ENCODE data around the gene RAB31. TPM values are rescaled to one million over a fixed set of nuclear protein-coding genes. Genes with fewer than 3 reads are reported as not detected.
A peak's percentile ranks its signal among the peaks of the same experiment; 100 is the strongest.

Gene RAB31
- total RNA-seq, 1 experiment from 2014 or later = 9.5 TPM

GRCh38 chr18:9827793-9828505, 119.8 kb downstream of the RAB31 start:
- Mint-ChIP-seq H3K4me3 (ENCODE audit: unreplicated experiment) (no peak overlapping the region), H3K27ac (ENCODE audit: unreplicated experiment) (peak overlapping the region; percentile 6), H3K36me3 (ENCODE audit: insufficient read depth, unreplicated experiment) (peaks cover 4% of the 10 kb centered on the region), H3K27me3 (ENCODE audit: insufficient read depth, unreplicated experiment) (no peaks in the 10 kb centered on the region), H3K4me1 (ENCODE audit: low read depth, unreplicated experiment) (peaks cover 18% of the 10 kb centered on the region), H3K9me3 (ENCODE audit: unreplicated experiment) (no peaks in the 10 kb centered on the region)
- Histone ChIP-seq H3K9me3 (no peaks in the 10 kb centered on the region), H3K4me3 (ENCODE audit: low read depth, low read length) (no peak overlapping the region), H3K4me1 (peaks cover 28% of the 10 kb centered on the region), H3K36me3 (ENCODE audit: control insufficient read depth, insufficient read depth, low read length) (no peaks in the 10 kb centered on the region), H3K27me3 (replicated peaks; ENCODE audit: control insufficient read depth, insufficient read depth, low read length) (no peaks in the 10 kb centered on the region)
- intact Hi-C loops (cut with micrococcal nuclease; ENCODE audit: unreplicated experiment) = loop anchor here (5.0 kb wide), 1 partner anchor 84 kb away; the partner anchor contains the start of gene VAPA
- ChIA-PET POLR2A (no interaction called here), CTCF (no interaction called here)
- no peak for DNase-seq
- no peak for TF ChIP-seq CTCF (IDR thresholded peaks at IDR 0.05; ENCODE audit: insufficient read depth in 1 of 2, low read depth in 1 of 2, low read length in 1 of 2, severe bottlenecking in 1 of 2, unreplicated experiment in 1 of 2)
- BruUV-seq (replicated peaks) = no TSS peak

- H3K4me3 ChIP-seq (ENCODE audit: low read depth, low read length) = no peak overlapping the region
- Mint-ChIP-seq H3K36me3 (ENCODE audit: insufficient read depth, unreplicated experiment) (peaks cover 4% of the 10 kb centered on the region), H3K27ac (ENCODE audit: unreplicated experiment) (no peak overlapping the region), H3K4me3 (ENCODE audit: unreplicated experiment) (no peak overlapping the region), H3K27me3 (ENCODE audit: insufficient read depth, unreplicated experiment) (no peaks in the 10 kb centered on the region), H3K9me3 (ENCODE audit: unreplicated experiment) (no peaks in the 10 kb centered on the region), H3K4me1 (ENCODE audit: low read depth, unreplicated experiment) (peaks cover 18% of the 10 kb centered on the region)
- ChIA-PET CTCF (no interaction called here), POLR2A (no interaction called here)
- H3K9me3 ChIP-seq = no peaks in the 10 kb centered on the region
- no peak for TF ChIP-seq CTCF (IDR thresholded peaks at IDR 0.05; ENCODE audit: insufficient read depth in 1 of 2, low read depth in 1 of 2, low read length in 1 of 2, severe bottlenecking in 1 of 2, unreplicated experiment in 1 of 2)
- H3K27me3 ChIP-seq (replicated peaks; ENCODE audit: control insufficient read depth, insufficient read depth, low read length) = no peaks in the 10 kb centered on the region
- DNase-seq = no peak
- H3K36me3 ChIP-seq (ENCODE audit: control insufficient read depth, insufficient read depth, low read length) = no peaks in the 10 kb centered on the region
- intact Hi-C loops (cut with micrococcal nuclease; ENCODE audit: unreplicated experiment) = loop anchor here (5.0 kb wide), 1 partner anchor 84 kb away; the partner anchor contains the start of gene VAPA
- no TSS peak for BruUV-seq (replicated peaks)
- peaks cover 28% of the 10 kb centered on the region for H3K4me1 ChIP-seq
Measured at GRCh38 chr18:9828506-9829396, 120.7 kb downstream of the RAB31 start.

GRCh38 chr18:9829397-9829712, 121.3 kb downstream of the RAB31 start:
- Mint-ChIP-seq H3K4me3 (ENCODE audit: unreplicated experiment) (no peak overlapping the region), H3K4me1 (ENCODE audit: low read depth, unreplicated experiment) (peaks cover 18% of the 10 kb centered on the region), H3K9me3 (ENCODE audit: unreplicated experiment) (no peaks in the 10 kb centered on the region), H3K36me3 (ENCODE audit: insufficient read depth, unreplicated experiment) (peaks cover 4% of the 10 kb centered on the region), H3K27ac (ENCODE audit: unreplicated experiment) (no peak overlapping the region), H3K27me3 (ENCODE audit: insufficient read depth, unreplicated experiment) (no peaks in the 10 kb centered on the region)
- no peak for TF ChIP-seq CTCF (IDR thresholded peaks at IDR 0.05; ENCODE audit: insufficient read depth in 1 of 2, low read depth in 1 of 2, low read length in 1 of 2, severe bottlenecking in 1 of 2, unreplicated experiment in 1 of 2)
- Histone ChIP-seq H3K9me3 (no peaks in the 10 kb centered on the region), H3K4me1 (peaks cover 24% of the 10 kb centered on the region), H3K4me3 (ENCODE audit: low read depth, low read length) (no peak overlapping the region), H3K36me3 (ENCODE audit: control insufficient read depth, insufficient read depth, low read length) (no peaks in the 10 kb centered on the region), H3K27me3 (replicated peaks; ENCODE audit: control insufficient read depth, insufficient read depth, low read length) (no peaks in the 10 kb centered on the region)
- no TSS peak for BruUV-seq (replicated peaks)
- no peak for DNase-seq
- ChIA-PET CTCF (no interaction called here), POLR2A (no interaction called here)
- intact Hi-C loops (cut with micrococcal nuclease; ENCODE audit: unreplicated experiment) = loop anchor here (5.0 kb wide), 1 partner anchor 83 kb away; the partner anchor contains the start of gene VAPA
